HG03354 (cell line): ENCODE measurements around the gene ZNF81.
"Not testable (repeated sequence)": the region's sequence is repeated elsewhere in the genome, so short reads cannot be mapped to it uniquely, and the experiment has no call there.

Experiments used
- ATAC-seq: cut with Tn5 transposase; IDR thresholded peaks from one replicate; pipeline ENCODE4 v1.9.1; 2021; ENCODE audit warnings: mild to moderate bottlenecking; ENCODE audit not compliant: unreplicated experiment, poor library complexity, severe bottlenecking

ZNF81 gene

GRCh38 chrX:47836164-47837072, at the start of gene ZNF81:
TSS of gene ZNF81 (plus strand) at chrX:47836902. CDS start at chrX:47846268, 9,366 bp downstream.
- peak; percentile 88 for ATAC-seq

- ATAC-seq: no peak
Measured at GRCh38 chrX:47796433-47796906, 40.2 kb upstream of the ZNF81 start.

GRCh38 chrX:47797084-47797483, 39.6 kb upstream of the ZNF81 start:
- ATAC-seq: no peak

GRCh38 chrX:47798861-47799260, 37.8 kb upstream of the ZNF81 start:
- no peak for ATAC-seq

- no peak for ATAC-seq
Measured at GRCh38 chrX:47802589-47802988, 34.1 kb upstream of the ZNF81 start.

GRCh38 chrX:47803103-47803502, 33.6 kb upstream of the ZNF81 start:
- not testable (repeated sequence) for ATAC-seq

- ATAC-seq: no peak
Measured at GRCh38 chrX:47804315-47804714, 32.4 kb upstream of the ZNF81 start.

GRCh38 chrX:47805844-47806243, 30.9 kb upstream of the ZNF81 start:
- ATAC-seq: not testable (repeated sequence)

- ATAC-seq: not testable (repeated sequence)
Measured at GRCh38 chrX:47806415-47807271, 30.1 kb upstream of the ZNF81 start.

- ATAC-seq: not testable (repeated sequence)
Measured at GRCh38 chrX:47807272-47807538, 29.5 kb upstream of the ZNF81 start.

- ATAC-seq: no peak
Measured at GRCh38 chrX:47807548-47807947, 29.2 kb upstream of the ZNF81 start.

GRCh38 chrX:47808904-47809788, 27.6 kb upstream of the ZNF81 start:
- no peak for ATAC-seq

GRCh38 chrX:47814851-47815250, 21.9 kb upstream of the ZNF81 start:
- no peak for ATAC-seq

GRCh38 chrX:47815901-47816845, 20.5 kb upstream of the ZNF81 start:
- ATAC-seq: no peak

GRCh38 chrX:47817421-47817820, 19.3 kb upstream of the ZNF81 start:
- no peak for ATAC-seq

- ATAC-seq: no peak
Measured at GRCh38 chrX:47817897-47818296, 18.8 kb upstream of the ZNF81 start.

- no peak for ATAC-seq
Measured at GRCh38 chrX:47828984-47829383, 7.7 kb upstream of the ZNF81 start.

GRCh38 chrX:47831788-47832187, 4.9 kb upstream of the ZNF81 start:
- peak; percentile 39 for ATAC-seq

GRCh38 chrX:47838361-47838760, 1.7 kb downstream of the ZNF81 start:
- no peak for ATAC-seq
